Stimulated activated CD4-positive, alpha-beta T cell treated with anti-CD3 and anti-CD28 coated beads, TNF-alpha, amount 100 ng/mL, for 1 hour (primary cell): Measurements from ENCODE around the gene SGIP1.
"Not testable (repeated sequence)": the region's sequence is repeated elsewhere in the genome, so short reads cannot be mapped to it uniquely, and the experiment has no call there.

Source experiments
- DNase-seq, 3 donors: peaks; one replicate each; pipeline ENCODE4 v3.0.0-alpha.2; 2020; ENCODE audit warnings: low read depth in 3 of 3, low spot score in 1 of 3

SGIP1 gene

DNA sequence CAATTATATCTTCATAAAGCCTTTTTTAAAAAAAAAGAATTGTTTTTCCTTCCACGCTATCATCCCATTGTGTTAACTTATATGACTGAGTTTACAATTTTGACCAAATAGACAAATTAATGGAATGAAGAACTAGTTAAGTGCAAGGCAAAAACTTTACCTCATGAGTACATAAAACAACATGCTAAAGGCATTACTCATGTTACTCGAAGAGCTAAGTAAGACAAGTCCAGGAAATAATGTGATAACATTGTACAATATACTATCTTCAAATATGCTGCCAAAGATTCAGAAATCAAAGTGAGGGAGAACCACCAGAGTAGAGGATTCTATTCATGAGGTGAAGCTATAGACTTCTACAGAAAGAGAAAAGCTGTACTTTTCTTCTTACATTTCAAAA, 194.1 kb downstream of the SGIP1 start:
- no peak for DNase-seq

DNA sequence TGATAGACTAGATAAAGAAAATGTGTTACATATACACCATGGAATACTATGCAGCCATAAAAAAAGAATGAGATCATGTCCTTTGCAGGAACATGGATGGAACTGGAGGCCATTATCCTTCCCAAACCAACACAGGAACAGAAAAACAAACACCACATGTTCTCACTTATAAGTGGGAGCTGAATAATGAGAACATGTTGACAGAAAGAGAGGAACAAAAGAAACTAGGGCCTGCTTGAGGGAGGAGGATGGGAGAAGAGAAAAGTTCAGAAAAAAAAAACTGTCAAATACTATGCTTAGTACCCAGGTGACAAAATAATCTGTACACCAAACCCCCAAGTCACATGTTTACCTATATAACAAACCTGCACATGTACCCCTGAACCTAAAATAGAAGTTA, 194.8 kb downstream of the SGIP1 start:
- not testable (repeated sequence) for DNase-seq

DNA sequence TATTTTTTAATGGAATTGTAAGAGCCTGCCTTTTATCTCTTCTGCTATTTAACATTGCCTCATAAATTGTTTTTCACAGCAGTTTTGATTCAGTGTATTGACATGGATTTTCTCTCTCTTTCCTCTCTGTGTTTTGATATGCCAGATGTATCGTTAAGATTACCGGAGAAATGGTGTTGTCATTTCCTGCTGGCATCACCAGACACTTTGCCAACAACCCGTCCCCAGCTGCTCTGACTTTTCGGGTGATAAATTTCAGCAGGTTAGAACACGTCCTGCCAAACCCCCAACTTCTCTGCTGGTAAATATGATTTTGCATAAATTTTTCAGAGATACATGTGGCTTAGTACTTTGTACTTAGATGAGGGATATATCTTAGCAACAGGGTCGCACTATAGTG, 195.2 kb downstream of the SGIP1 start:
- no peak for DNase-seq

DNA sequence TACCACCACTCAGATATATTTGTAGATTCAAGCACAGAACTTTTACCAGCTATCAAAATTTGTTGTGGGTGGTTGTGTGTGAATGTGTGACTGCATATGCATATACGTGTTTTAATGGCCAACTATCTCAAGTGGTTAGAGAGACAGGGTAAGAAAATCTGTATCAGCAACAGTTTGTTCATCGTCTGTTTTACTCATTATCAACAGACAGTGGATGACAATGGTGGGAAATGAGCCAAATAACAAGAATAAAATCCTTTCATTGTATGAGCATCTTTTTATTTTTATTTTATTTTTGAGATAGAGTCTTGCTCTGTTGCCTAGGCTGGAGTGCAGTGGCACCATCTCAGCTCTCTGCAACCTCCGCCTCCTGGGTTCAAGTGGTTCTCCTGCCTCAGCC, 195.6 kb downstream of the SGIP1 start:
- DNase-seq, result no peak

DNA sequence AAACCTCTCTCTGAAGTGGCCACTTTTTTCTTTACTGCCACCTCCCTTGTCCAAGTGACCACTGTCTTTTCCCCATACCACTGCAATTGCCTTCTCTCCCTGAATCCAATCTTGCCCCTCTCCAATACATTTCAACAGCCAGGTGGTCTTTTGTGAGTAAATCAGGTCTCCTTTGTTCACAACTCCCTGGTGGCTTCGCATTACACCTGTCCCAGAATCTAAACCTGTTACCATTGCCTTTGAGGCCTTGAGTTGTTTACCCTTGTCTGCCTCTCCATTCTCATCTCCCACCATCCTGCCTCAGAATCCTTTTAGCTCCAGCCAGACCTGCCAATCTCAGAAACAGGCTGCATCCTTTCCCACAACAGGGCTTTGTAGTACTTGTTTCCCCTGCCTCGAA, 196.5 kb downstream of the SGIP1 start:
- no peak for DNase-seq

DNA sequence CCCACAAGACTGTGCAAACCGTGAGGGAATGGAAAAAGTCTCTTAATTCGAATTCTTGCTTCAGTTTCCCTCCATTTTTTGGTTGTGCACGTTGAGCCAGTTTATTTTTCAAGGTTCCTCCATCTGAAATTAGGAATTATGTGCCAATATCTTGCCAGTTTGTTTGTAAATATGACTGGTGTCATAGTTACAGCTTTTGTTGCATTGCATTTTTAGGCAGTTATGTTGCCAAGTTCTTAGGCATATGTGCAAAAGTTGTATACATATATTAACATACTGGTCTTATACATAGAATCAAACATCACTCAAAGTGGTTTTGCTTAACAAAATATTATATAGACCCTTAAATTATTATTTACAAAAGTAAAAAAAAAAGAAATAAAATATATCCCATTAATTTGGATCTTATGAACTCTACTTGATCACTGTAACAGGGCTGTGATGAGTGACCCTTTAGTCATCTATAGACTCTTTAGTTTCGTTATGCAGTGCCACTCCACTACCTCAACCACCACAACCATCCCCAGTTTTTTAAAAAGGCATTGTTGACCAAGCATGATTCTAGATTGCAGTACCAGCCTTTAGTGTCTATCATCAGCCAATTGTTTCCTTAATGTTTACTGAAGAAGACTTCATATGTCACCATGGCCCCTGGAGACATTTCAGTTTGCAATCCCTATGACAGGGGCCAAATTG, 197.4 kb downstream of the SGIP1 start:
- no peak for DNase-seq

DNA sequence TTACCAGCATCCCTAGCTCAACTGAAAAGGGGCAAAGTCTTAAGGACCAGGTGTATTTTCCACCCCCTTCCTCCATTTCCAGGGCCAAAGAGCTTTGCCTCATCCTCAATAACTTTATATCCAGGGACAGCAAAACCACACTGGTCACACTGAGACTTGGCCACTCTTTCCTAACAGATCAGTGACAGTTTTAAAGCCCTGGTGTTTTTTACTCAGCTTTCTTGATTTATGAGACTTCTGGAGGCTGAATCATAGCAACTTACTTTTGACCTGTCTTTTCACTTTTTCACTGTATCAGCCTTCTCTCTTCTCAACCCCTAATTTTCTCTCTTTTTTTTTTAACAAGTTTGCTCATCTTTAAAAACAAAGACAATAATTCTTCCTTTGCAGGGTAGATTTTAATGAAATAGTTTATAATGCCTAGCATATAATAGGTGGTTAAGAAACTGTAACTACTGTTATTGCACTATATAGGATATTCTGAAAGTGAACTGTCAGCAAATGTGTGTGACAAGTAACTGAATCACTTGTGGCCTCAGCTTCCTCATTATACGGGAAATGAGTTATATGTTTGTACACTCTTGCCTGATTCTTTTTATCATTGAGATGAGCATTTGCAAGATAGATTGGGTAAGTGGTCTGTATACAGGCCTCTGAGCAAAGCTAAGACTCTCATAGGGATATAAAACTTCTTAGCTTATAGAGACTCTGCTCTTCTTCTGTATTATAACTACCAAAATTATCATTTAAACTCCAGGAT, 198.6 kb downstream of the SGIP1 start:
- no peak for DNase-seq

DNA sequence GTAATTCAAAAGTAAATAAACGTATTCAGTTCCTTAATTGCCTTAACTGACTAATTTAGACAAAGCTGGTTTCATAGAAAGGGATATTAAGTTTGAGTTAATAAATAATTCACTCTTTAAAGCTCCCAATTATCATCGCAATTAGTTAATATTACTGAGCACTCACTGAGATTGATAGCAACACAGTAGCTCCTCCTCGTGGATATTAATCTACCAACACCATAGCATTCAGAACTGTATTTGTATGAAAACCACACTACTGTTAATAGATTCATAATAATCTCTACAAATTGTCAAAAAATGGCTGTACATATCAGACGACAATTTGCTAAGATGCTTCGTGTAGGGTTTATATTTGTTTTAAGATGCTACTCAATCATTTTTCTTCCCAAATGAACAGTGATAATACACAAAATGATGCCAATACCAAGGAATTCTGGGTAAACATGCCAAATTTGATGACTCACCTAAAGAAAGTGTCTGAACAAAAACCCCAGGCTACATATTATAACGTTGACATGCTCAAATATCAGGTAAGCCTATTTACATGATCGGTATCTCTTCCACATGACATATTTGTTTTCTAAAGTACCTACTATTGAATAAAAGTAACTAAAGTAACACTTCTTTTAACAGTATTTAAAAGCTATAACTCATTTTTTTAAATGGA, 199.5 kb downstream of the SGIP1 start:
- DNase-seq, result no peak

DNA sequence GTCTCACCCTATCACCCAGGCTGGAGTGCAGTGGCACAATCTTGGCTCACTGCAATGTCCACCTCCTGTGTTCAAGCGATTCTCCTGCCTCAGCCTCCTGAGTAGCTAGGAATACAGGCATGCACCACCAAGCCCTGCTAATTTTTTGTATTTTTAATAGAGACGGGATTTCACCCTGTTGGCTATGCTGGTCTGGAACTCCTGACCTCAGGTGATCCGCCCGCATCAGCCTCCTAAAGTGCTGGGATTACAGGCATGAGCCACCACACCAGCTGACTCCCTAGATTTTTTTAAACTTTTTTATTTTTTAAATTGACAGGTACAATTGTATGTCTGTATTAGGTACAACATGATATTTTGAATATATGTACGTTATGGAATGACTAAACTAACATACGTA, 200.6 kb downstream of the SGIP1 start:
- DNase-seq, result not testable (repeated sequence)

DNA sequence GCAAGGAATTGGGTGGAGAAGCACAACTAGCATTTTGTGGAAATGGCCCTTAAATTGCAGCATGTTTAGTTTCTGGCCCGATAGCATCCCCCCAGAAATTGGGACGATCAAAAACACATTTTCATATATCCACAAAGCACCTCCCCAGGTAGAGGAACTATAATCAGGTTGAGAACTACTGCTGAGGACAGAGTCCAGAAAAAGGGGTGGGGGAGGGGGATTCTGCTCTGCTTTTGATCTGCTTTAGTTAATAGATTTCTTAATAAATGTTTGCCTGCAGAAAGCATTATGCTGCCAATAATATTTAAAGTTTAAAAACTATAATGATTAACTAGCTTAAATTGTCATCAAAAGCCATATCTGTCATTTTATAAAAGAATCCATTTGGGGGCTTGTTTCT, 203.9 kb downstream of the SGIP1 start:
- DNase-seq, result no peak

DNA sequence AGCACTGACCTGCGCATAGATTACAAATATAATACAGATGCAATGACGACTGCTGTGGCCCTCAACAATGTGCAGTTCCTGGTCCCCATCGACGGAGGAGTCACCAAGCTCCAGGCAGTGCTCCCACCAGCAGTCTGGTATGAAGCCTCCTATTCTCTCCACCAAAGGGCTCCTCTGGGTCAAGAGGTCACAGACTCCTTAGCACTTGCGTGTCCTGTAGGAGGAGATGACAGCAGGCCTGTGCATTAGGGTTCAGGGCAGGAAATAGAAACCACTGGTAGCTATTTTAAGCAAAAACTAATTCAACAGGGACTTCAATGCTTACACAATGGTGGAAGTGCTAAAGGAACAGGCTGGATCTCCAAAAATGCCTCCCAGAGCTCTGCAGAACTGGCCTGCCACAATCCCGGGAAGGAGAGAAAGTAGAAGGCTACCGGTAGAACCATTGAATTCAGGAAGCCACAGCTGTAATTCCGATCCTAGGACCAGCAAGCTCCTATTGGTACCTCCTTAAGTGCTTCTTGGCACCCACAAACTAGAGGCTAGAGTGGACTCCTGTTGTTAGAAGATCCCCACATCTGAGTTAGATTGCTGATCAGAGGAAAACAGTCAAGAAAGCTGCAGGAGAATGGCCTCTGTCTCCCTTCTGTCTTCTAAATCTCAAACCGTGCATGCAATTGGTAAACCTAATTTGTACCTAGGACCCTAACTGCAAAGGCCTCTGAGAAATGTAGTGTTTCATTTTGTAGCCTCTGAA, 205.6 kb downstream of the SGIP1 start:
- DNase-seq, result no peak

DNA sequence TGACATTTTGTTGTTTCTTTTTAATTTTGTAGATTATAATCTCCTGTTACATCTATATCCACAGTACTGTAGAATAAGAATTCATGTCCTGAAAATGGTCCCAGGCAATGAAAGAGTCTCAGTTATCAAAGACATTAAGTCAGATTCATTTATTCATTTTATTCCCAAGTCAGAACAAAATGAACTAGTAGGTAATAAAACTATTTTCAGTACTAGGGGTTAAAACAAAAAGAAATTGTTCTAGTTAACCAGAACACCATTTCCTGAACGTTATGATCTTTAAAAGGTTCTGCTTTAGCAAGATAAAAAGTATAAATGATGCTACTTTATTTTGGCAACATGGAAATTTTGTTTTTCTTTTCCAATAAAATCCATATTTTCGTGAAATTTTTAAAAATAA, 211.5 kb downstream of the SGIP1 start:
- no peak for DNase-seq

DNA sequence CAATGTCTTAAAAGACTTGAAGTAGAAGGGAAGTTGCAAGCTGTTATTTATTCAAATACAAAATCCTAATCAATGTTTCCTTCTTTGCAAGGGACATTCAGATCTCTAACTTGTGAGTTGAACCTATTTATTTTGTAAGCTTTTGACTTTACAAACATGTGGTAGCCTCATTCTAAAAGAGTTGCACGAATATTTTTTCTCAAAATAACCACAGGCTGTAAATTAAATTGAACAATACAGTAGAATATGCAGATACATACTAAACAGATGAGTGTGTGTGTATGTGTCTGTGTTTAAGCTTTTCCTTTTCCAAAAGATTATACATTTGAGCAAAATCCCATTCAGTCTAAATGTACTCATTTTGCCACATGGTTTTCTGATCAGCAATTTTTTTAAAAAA, 213.5 kb downstream of the SGIP1 start:
- no peak for DNase-seq

DNA sequence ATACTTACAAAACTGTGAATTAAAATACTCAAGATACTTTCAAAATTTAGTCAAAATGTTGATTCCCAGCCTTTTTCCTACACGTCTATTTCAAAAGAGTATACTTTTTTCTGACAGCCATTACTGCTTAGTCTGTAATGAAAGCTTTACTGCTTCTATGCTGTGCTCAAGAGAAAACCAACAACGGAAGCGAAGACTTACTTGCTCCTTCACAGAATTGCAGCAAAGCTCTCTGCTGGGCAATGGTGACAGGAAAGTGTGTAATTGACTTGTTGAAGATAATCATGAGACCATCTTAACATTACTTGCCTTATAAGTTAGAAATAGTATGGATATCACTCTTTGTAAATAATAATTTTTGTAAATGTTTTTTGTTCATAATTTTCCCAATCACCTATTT, 216.6 kb downstream of the SGIP1 start:
- no peak for DNase-seq

DNA sequence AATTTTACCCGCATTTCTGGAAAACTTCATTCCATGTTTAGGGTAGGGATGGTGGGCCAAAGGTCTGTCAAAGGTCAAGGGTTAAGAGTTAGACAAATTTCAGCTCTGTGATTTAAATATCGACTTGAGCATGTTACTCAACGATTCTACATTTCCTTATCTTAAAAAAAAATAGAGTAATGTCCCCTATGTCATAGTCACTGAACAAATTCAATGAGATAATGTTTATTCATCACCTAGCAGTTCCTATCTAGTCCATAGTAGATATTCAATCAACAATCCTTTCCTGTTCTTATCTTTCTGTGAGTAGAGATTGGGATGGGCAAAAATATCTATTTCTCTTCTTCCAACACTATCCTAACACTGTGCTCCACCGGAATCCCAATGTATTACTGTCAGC, 217.2 kb downstream of the SGIP1 start:
- DNase-seq, result no peak

DNA sequence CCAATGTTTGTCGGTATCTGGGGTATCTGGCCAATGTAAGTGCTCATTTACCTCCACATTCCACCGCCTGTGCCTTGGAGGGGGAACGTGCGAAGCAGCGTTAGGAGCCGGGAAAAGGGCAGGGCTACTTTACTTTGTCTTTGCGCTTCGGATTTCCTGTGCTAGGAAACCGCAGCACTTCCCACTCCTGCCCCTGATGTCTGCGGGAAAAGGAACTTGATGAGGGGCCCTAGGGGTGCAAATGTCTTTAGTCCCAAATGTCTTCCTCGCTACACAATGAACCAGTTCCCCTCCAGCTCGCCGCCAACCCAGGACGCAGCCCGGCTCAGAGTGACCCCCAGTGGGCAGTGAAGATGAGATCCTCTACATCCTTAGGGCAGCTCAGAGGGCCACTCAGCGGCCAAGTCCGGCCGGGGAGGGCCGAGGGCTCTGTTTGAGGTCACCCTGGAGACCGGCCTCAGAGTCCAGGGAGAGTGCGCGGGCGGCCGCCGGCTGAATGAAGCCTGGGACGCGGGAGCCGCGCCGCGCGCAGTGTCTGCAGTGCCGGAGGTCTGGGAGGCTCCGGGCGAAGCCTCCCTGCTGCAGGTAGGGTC, 218.1 kb downstream of the SGIP1 start, which contains the start of gene DYNLT5:
DYNLT5 (plus strand) TSS at position 460 of the 593 bp plus-strand sequence. CDS start 2,200 bp downstream, outside the sequence.
- DNase-seq, result no peak

DNA sequence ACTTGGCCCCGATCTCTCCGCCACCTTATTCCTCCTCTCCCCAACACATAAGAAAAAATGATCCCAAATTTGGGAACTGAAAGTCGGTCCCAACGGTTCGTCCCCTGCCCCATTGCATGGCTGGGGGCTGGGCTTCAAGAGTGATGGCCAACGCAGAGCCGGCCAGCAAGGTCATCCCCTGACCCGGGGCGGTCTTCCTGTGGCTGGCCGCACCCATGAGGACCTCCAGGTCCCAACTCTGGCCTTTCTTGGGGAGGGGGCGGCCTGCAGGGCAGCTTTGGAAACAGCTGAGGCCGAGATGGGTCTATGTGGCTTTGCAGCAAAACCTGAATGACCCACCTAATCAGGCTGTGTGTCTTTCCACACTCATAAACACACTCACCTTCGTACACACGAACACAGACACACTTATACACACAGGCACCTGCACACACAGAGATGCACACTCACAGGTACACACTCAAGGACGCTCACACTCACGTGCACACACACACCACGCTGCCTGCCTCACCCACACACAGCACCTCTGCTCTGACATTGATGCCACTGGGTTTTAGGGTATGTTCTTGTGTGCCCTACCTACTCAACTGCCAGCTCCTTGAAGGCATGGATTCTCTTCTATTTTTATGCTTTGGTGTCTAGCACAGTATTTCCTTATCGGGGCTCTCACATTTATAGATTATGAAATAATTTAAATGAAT, 218.9 kb downstream of the SGIP1 start:
- DNase-seq, result no peak

DNA sequence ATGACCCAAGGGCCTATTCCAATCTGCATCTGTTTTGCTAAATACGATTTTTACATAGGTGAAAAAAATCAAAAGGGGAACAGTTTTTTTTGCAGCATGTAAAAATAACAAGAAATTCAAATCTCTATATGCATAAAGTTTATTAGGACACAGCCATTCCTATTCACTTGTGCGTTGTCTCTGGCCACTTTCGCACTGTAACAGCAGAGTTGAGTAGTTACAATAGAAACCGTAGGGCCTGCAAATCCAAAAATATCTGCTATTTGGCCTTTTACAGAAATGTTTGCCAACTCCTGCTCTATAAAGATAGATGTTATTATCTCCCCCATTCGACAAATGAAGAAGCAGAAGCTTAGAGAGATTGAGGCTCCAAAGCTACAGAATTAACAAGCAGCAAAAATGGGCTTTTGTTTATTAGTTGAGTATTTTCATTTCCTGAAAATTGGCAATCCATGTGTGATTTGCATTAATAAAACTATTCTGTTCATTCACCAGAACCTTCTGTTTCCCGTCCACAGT, 223.8 kb downstream of the SGIP1 start:
- DNase-seq, result no peak

DNA sequence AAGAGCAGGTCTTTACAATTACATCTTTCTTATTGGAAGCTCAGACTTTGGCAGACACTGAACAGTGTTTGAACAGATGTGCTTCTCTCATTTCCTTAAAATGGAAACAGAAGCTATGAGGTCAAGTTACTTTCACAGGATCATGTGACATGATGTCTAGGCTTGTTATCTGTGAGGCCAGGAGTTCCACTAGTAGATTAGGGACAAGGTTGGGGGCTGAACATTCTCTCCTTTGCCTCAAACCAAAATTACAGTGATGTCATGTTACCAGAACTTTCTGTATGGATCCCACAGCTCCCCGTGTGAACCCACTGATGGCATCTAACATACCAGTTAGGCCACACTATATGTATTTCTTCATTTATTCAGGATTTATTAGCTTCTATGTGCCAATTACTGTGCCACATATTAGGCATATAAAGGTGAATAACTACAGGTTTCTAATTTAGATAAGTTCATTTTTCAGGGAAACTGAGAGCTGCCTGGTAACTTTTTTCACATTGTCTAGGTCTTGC, 224.3 kb downstream of the SGIP1 start:
- no peak for DNase-seq

DNA sequence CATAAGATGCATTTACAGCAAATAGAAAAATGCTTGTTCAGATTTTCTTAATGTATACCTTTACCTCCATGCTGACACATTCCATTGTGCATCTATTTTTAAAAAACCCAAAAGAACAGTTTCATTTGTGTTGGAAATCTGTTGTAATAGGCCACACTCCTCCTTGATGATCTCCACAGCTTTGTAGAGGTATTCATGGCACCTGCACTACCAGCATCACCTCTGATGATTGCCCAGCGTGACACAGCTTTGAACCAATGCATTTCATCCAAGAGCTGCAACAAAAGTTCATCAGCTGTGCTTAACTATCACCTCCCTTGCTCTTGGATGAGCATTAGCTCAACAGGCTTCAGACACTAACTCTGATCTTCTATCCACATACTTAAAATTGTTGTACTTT, 226.6 kb downstream of the SGIP1 start:
- no peak for DNase-seq
